ENCODE results near the gene SERP2.

The SERP2 gene

DNA sequence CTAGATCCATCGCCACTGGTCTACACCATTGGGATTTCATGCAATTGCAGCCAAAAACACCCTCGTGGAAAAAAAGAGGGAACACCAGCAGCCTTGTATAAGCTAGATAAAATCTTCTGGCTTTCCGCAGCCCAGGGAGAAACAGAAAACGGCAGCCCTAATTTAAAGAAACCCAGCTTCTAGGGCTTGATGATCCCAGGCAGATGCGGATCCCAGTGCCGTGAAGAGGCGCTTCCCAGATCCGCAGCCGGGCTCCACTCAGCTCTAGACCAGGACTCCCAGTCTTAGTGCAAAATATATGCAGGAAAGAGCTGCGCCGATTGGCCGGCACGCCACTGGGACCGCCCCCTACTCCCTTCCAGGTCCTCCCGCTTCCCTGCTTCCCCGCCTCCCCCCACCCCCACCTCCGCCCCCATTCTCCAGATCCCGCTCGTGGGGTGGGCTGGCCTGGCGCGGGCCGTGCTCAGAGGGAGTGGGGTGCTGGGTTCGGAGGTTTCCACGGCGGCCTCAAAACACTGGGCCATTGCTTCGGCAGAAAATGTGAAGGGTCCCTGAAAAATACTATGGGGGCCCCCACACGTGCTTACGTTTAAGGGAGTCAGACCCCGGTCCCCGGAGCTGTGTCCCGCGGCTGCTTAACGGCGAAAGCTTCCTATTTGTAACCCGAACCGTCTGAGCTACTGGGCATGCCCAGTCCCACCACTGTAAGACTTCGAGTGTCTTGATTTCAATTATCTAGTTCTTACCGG lies 63.1 kb downstream of the SERP2 start:
- peak; percentile 29 for DNase-seq

DNA sequence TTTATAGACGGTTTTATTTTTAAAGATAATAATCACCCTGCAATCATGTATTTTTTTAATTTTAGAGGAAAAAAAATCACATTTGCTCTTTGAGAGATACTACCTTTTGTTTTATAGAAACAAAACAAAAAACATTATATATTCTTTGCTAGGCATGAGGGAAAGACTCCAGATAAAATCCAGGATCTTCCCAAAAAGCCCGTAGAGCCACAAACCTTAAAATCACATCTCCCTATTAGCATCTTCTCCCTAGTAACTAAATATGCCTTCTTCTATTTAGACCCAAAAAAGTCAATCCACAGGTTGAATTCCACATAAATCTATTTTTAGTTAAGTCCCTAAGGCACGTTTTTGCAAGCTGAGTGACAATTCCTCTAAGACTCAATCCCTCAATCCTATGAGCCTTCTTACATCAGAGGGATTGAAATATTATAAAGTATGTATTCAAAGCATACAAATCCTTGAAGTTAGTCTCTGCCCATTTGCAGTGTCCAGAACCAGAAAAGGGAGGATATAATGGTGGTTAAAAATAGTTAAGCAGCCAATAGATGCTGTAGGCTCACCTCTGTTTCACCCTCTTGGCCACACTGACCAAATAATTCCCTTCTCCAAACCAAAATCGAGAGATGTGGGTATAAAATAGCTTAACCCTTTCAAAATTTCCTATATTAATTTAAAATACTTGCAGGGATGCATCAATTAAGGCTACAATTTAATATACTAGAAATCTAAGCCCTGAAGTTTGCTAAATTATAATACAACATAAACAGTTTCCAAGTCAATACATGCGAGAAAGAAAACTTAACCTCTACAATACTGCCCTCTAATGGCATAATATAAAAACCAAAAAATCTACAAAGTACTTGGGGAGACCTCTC lies 64.0 kb downstream of the SERP2 start:
- DNase-seq: peak; percentile 46

DNA sequence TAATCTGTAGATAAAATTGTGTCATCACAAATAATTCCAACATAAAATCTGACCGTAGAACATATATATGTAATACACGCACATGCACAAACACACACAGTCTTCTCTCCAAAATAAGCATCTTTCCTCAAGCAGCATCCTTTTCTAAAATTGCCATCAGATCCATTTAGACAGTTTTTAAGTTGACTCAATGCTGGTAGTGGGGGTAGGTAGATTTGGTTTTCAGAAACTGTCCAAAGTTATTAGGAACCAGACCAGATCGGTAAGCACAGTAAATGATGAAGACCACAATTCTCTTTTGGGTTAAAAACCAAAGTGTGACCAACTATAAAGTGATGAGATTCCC lies 64.6 kb downstream of the SERP2 start:
- DNase-seq: no peak

DNA sequence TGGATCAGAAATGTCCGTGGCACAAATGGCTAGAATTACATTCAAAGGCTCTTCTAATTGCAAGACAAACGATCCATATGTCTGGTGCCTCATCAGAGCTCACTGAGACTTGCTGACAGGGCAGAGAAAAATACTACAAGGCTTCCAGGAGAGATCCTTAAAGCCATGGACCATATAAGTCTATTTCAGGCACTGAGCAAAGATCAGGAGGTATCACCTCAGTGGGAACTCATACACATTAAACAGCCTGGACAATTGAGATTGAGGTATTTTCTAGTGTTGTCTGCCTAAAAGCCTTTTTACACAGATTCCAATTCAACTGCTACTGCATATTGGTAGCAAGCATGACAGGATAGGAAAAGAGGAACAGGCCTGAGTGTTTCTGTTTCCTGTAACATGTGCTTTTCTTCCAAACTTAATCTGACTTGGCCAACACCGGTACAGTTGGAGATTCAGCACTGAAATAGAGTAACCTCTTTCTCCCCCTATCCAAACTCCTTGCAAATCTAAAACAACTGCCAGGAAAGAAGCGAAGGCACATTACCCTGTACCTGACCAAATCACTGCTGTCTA lies 65.9 kb downstream of the SERP2 start:
- DNase-seq: no peak

DNA sequence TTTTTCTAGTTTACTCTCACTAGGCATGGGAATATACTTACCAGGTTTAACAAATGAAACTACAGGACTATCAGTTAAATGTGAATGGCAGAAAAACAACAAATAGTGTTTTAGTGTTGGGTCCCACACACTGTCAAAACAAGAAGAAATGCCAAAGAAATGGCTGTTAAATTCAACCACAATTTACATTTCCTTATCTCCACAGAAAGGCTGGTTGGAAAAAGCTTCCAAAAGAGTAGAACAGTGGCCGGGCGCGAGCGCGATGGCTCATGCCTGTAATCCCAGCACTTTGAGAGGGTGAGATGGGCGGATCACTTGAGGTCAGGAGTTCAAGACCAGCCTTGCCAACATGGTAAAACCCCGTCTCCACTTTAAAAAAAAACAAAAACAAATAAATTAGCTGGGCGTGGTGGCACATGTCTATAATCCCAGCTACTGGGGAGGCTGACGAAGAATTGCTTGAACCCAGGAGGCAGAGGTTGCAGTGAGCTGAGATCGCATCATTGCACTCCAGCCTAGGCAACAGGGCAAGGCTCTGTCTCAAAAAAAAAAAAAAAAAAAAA lies 66.5 kb downstream of the SERP2 start:
- no peak for DNase-seq
